GM12872 (cell line): ENCODE results near the gene IL16.

ENCODE experiments used
- CTCF ChIP-seq: IDR thresholded peaks from 3 replicates; pipeline ENCODE4 v1.5.1; 2011; ENCODE audit warnings: low read depth, mild to moderate bottlenecking, low read length, moderate library complexity; ENCODE audit not compliant: insufficient read depth

Gene IL16

DNA sequence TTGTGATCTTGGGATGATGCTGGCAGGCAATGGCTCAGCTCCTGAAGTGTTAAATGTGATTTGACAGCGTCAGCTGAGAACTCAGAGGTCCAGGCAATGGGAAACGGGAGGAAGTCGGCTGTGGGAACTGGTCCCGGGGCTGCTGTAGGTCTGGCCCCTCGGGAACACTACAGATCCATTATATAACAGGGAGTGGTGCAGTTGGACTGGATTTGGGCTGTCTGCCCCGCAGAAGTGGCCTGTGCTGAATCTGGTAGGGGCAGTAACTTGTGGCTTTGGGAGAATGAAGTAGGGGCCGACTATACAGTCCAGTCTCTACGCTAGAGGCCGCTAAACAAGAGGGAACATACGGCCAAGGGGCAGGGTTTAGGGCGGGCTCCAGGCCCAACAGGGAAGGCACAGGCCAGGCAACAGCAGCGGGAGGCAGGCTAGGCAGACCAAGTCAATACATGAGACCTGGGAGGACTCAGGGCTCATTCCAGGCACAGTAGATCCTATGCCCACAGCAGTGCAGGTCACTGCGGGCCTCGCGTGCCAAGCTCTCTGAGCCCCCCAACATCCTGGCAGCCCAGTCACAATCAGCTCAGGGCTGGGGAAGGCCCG is 20.3 kb upstream of the IL16 start:
- TF ChIP-seq CTCF = no peak

- TF ChIP-seq CTCF = no peak
These were observed 18.3 kb upstream of the IL16 start for GRCh38 chr15:81178365-81178764.

GRCh38 chr15:81181220-81181619 is 15.5 kb upstream of the IL16 start:
- TF ChIP-seq CTCF = no peak

DNA sequence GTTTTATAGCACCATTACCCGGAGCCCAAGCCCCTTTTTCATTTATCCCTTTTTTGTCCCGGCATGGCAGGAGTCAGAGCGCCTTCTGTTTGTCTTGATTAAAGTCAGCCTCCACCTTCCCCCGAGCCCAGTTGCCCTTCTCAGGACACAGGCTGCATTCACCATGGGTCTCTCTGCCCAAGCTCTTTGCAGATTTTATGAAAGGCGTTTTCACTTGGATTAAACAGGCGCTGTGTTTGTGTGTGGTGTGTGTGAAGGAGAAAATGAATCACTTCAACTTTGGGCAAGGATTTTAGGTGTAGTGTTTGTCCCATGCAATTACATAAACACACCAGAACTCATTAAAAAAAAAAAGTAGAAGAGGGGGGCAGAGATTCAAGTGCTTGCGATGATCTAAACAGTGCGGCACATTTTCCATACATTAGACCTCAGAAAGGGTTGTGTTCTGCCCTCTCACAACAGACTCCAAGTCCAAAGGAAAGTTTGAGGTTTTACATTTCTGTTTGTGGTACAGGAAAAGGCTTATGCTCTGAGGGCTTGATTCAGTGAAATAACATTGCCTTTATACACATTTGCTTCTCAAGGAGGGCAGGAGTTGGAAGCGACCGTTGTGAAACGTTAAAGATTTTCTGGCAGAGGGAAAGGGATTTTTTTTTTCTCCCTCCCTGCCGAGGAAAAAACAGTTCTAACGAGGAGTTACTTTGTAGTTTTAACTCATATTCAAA is 14.5 kb upstream of the IL16 start:
- TF ChIP-seq CTCF = no peak

- TF ChIP-seq CTCF = no peak
These were observed 13.8 kb upstream of the IL16 start for GRCh38 chr15:81182756-81183438.

- no peak for TF ChIP-seq CTCF
These were observed 13.3 kb upstream of the IL16 start for GRCh38 chr15:81183439-81183775.

DNA sequence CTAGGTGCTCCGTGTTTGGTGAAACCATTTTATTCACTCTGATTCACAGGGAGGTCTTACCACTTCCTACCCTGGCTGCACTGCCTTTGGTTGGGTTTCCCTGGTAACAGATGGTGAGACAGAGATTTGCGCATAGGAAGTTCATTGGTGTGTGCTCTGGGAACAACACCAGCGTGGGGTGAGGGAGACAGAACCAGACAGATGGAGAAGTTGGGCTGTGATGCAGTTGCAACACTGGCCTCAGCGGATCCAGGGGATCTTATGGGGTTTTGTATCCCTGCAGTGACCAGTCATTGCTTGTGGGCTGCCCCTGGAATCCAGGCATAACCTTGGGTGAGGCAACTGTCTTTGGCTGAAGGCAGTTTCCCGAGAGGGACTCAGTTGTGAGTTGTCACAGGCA is 12.5 kb upstream of the IL16 start:
- no peak for TF ChIP-seq CTCF
